OCI-M1 (cell line): ENCODE data around the gene LMF2.
A peak's percentile ranks its signal among the peaks of the same experiment; 100 is the strongest.
"Not testable (repeated sequence)": the region's sequence is repeated elsewhere in the genome, so short reads cannot be mapped to it uniquely, and the experiment has no call there.

Source experiments
- DNase-seq: peaks from one replicate; lab custom pipeline; 2025; lab: John Stamatoyannopoulos, UW

Gene LMF2

GRCh38 chr22:50523458-50523805 is 15.9 kb upstream of the LMF2 start:
- no peak for DNase-seq

DNA sequence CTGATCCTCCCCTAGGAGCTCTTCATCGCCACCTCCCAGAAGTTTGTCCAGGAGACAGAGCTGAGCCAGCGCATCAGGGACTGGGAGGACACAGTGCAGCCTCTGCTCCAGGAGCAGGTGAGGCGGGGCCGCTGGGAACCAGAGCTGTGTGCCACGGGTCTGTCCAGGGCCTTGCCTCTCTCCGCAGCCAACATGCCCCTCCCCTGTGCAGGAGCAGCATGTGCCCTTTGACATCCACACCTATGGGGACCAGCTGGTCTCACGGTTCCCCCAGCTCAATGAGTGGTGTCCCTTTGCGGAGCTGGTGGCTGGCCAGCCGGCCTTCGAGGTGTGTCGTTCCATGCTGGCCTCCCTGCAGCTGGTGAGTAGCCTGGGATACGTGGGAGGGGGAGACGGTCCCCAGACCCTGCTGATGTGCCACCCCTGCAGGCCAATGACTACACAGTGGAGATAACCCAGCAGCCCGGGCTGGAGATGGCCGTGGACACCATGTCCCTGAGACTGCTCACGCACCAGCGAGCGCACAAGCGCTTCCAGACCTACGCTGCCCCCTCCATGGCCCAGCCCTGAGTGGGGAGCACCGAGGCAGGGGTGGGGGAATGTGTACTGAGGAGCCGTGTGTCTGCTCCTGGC is 15.4 kb upstream of the LMF2 start:
- DNase-seq, result no peak

GRCh38 chr22:50522208-50522805 is 14.8 kb upstream of the LMF2 start:
- no peak for DNase-seq

DNA sequence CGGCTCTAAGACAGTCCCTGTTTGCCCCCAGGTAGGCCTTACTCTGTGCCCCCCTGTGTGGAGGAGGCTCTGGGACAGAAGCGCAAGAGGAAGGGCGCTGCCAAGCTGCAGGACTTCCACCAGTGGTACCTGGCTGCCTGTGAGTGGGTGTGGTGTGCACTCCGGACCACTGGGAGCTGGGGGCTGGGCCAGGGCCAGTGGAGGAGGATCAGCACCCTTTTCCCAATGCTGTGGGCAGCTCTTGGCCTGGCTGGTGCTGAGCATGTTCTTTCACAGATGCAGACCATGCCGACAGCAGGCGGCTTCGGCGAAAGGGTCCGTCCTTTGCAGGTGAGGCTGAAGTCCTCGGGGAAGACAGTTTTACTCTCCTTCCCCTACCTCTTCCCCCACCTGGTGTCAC is 14.2 kb upstream of the LMF2 start:
- no peak for DNase-seq

GRCh38 chr22:50520826-50521453 is 13.4 kb upstream of the LMF2 start:
- no peak for DNase-seq

- DNase-seq, result not testable (repeated sequence)
Observed at GRCh38 chr22:50520184-50520583, 12.7 kb upstream of the LMF2 start.

DNA sequence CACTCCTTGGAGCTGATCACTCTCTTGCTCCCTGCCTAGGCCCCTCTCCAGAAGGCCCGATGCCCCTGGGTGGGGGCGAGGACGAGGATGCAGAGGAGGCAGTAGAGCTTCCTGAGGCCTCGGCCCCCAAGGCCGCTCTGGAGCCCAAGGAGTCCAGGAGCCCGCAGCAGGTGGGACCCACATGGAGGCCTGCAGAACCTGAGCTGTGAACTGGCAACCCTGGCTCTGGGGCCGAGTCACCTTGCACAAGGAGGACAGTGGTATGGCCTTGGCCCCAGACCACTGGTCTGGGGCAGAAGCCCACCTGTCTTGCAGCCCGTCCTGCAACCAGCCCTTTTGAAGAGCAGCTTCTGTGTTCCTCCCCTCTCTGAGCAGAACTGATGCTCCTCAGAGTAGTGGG is 11.6 kb upstream of the LMF2 start:
- no peak for DNase-seq

DNA sequence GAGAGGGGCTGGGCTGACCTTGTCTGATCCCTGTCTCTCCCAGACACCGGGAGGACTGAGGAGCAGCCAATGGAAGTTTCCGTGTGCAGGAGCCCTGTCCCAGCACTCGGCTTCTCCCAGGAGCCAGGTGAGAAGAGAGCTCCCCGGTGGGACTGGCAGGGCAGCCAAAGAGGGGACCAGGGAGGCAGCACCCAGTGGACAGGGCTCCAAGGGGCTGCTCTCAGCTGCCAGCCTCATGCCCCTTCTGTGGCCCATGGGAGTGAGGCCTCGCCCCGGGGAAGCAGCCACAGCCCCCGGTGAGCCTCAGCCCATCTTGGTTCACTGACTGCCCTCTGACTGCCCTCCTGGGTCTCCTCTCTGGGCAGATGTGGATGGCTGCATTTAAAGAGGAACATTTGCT is 11.1 kb upstream of the LMF2 start:
- DNase-seq, result no peak

- no peak for DNase-seq
Observed at GRCh38 chr22:50517495-50518260, 10.2 kb upstream of the LMF2 start.

GRCh38 chr22:50516891-50517290 is 9.4 kb upstream of the LMF2 start:
- DNase-seq, result no peak

DNA sequence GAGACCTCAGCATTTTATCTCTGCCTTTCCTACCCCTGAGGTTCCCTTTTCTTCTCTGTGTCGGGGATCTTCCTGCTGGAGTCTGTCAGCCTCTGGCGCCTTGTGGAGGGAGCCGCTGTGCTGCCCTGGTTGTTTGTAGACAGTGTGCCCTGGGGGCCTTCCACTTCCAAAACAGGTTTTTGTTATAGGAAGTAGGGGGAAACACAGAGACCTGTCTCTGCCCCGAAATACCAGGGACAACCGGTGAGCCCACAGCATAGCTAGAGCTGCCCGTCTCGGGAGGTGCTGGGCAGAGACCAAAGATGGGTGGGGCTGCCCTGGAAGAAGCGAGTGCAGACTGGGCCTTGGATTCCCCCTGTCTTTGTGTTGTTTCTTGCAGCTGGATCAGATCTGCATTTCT is 8.6 kb upstream of the LMF2 start:
- DNase-seq, result no peak

- DNase-seq, result no peak
Observed at GRCh38 chr22:50513175-50513574, 5.7 kb upstream of the LMF2 start.

GRCh38 chr22:50508897-50509296 is 1.4 kb upstream of the LMF2 start:
- no peak for DNase-seq

DNA sequence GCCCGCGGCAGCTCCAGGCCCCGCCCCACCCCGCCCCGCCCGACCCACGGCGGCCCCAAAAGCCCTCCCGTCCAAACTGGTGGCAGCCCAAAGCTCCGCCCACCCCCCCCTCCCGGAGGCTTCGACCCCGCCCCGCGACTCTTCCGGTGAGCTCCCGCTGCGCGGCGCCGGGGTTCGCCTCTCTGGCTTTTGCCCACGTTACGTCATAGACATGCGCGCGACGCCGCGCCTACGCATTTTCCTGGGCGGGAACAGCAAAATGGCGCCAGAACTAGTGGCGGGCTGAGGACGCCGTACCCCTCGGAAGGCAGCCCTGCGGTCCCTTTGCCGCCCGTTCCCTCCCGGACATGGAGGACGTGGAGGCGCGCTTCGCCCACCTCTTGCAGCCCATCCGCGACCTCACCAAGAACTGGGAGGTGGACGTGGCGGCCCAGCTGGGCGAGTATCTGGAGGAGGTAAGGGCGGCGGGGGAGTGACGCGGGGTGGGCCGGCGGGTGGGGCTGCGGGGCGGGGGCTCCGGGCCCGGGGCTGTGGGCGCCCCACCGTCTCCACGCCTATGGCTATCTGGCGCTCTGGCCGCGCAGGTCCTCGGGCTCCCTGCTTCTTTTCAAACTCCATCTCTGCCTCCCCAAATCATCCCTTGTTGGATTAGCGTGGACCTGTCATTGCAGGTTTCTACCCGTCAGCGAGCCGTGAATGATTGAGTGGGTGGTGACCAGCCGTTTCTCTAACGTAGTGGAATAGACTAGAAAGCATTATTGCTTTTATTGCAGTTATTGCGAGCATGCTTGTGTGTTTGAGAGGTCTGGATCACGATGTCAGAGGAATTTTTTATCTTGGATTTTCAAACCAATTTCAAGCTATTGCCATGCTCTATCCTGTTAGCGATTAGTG is 736 bp upstream of the LMF2 start, which contains the start of gene NCAPH2:
Gene NCAPH2, plus strand, starts transcription at position 234 of the 894 bp plus-strand sequence. Its CDS starts 114 bp downstream, at position 348.
- DNase-seq, result peak; percentile 97

DNA sequence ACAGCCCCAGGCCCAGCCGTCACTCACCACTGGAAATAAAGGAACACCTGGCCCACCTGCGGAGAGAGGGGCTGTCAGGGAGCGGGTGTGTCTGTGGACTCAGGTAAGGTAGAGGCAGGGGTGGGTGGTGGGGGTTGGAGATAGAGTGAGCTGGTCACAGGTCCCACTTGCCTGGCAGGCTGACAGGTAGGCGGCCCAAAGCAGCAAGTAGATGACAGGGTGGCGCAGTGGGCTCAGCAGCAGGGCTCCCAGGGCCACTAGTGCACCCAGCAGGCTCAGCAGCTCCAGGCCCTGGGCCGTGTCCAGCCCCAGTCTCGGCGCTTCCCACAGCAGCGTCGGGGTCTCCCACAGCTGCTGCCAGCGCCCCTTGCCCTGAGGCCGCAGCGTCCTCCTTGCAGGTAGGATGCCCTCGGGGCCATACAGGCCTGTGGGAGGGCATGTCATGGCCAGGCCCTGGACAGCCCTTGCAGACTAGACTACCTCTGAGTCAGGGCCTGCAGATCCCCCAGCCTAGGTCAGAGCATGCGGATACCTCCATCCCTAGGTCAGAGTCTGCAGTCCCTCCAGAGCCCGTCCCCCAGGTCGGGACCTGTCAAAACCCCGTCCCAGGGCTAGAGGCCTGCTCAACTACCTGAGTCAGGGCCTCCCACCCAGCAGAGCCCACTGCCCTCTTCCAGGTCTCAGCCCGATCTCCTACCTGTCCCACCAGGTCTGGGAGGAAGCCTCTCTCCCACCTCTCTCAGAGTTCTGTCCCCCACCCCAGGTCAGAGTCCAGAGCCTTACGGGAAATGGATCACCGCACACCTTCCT is 686 bp downstream of the LMF2 start:
- DNase-seq, result peak; percentile 33

DNA sequence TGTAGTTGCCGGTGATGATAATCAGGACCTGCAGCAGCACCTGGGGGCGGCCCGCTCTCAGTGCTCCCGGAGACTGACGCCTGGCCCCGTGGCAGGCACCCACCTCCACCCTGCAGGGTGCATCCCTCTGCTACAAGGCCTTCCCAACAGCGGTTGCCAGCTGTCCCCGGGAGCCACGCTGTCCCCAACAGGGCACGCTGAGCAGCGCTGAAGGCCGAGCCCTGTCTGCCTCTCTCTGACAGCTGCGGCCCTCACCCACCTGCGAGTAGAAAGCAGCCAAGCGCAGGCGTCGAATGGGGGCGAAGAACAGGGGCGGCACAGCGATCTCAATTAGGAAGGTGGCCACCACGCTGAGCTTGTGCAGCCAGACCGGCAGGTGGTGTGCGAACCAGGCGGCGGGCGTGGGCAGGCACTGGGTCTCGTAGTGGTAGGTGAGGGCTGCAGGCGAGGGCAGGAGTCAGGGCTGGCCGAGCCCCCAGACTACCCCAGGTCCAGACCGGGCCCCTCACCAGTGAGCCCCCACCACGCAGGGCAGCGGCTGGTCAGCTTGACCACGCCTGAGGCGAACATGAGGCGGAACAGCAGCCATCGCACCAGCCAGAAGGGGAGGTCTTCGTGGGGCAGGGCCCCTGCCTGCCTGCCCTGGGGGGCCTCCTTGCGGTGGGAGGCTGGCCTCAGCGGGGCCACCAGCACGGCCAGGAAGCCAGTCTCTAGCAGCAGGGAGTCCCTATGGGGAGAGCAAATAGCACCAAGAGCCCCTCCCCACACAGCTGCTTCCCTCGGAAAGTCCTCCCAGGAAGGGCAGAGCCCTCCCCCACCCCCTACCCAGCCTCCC is 1.5 kb downstream of the LMF2 start:
- no peak for DNase-seq

DNA sequence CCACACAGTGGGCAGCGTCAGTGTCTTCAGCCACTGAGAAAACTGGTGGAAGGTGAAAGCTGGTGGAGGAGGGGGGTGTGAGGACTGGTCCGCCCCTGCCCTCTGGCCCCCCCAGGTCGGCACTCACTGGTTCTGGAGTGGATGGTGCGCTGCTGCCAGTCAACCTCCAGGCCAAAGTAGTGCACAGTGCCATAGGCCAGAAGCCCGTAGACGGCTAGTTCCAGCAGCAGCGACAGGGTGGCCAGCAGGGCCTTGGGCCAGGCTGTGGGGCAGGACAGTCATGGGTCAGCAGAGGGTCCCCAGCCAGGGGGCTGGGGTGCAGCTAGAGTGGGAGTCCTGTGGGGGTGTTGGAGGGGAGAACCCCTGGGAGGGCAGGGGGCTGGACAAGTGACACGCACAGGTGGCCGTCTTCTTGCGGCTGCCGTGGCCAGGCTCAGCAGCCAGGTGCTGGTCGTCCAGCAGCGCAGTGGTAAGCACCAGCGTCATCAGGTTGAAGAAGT is 2.2 kb downstream of the LMF2 start:
- DNase-seq, result no peak

DNA sequence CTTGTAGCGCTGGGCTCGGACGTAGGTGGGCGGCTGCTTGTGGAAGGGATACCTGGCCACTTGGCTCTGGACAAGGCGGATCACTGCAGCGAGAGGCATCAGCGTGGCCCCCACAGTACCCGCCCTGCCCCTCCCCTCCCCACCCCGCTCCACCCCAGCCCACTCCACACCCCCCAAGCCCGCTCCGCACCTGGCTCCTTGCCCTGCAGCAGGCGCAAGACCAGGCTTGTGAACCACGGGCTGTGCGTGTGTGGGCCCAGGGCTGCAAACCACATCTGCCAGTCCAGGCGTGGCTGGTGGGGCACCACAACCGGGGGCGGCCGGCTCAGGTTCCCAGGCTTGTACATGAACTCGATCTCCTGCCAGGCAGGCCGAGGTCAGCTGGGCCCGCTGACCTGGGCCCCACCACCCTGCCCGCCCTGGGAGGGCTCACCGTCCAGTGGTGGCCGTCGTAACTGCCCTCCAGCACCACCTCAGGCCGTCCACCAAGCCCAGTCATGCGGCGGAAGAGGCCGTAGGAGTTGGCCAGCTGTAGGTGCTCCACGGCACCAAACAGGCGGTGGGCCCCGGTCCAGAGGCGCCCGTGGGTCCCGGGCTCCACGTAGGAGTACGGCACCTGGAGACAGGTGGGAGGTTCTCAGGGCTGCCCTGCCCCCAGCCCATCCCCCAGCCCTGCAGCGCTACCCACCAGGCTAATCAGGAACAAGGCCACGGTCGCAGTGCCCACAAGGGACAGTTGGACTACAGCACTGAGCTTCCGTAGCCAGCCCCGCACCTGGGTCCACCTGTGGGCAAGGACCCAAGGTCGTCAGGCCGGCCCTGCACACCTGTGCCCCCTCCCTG is 2.9 kb downstream of the LMF2 start:
- DNase-seq, result no peak
